ENCODE data around the gene CILP2.
A peak's percentile ranks its signal among the peaks of the same experiment; 100 is the strongest.

Gene CILP2

GRCh38 chr19:19513682-19514081, 24.4 kb upstream of the CILP2 start:
- Histone ChIP-seq H3K4me3 (ENCODE audit: low read depth, low read length) (no peak overlapping the region), H2AFZ (no peak overlapping the region), H3K4me2 (ENCODE audit: low read length) (peak overlapping the region; percentile 35), H3K27me3 (ENCODE audit: control insufficient read depth, insufficient read depth, low read length) (no peaks in the 10 kb centered on the region), H3K9ac (no peak overlapping the region), H3K27ac (no peak overlapping the region), H3K79me2 (peaks cover 23% of the 10 kb centered on the region), H3K4me1 (peaks cover 10% of the 10 kb centered on the region), H3K9me3 (ENCODE audit: control insufficient read depth, low read length) (no peaks in the 10 kb centered on the region), H3K36me3 (ENCODE audit: control insufficient read depth, insufficient read depth, low read length) (no peaks in the 10 kb centered on the region)
- no peak for TF ChIP-seq CTCF (IDR thresholded peaks at IDR 0.05)

DNA sequence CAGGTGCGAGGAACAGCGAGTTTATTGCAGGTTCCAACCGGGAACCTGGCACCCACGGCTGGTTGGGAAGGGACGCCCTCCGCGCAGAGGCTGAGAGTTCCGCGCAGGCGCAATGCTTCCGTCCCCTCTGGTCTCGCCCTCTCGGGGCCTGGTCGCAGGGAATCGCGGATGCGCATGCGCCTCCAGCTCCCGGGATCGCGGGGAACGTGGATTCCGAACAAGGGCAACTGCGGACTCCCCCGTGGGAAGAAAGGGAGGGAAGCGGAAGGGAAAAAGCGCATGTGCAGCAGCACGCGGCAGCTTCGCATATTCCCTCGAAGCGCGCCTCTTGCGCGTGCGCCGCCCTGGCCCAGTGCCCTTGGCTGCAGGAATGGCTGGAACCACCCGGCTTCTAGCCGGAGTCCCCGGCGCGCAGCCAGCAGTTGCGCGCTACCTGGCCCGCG, 23.8 kb upstream of the CILP2 start:
- H3K9ac ChIP-seq: no peak overlapping the region
- H3K27ac ChIP-seq: no peak overlapping the region
- peaks cover 10% of the 10 kb centered on the region for H3K4me1 ChIP-seq
- H3K79me2 ChIP-seq: peaks cover 26% of the 10 kb centered on the region
- H2AFZ ChIP-seq: no peak overlapping the region
- TF ChIP-seq CTCF (IDR thresholded peaks at IDR 0.05): no peak
- no peak overlapping the region for H3K4me3 ChIP-seq (ENCODE audit: low read depth, low read length)
- H3K36me3 ChIP-seq (ENCODE audit: control insufficient read depth, insufficient read depth, low read length): no peaks in the 10 kb centered on the region
- no peaks in the 10 kb centered on the region for H3K9me3 ChIP-seq (ENCODE audit: control insufficient read depth, low read length)
- H3K27me3 ChIP-seq (ENCODE audit: control insufficient read depth, insufficient read depth, low read length): no peaks in the 10 kb centered on the region
- H3K4me2 ChIP-seq (ENCODE audit: low read length): peak overlapping the region; percentile 35

GRCh38 chr19:19514881-19515641, 23.0 kb upstream of the CILP2 start, which contains the start of gene TSSK6:
TSS of gene TSSK6 (minus strand) at chr19:19515548. CDS start at chr19:19515427, 121 bp downstream.
- Histone ChIP-seq H3K4me3 (ENCODE audit: low read depth, low read length) (peak within 1 kb of the TSS; percentile 82), H2AFZ (peak within 1 kb of the TSS; percentile 92), H3K36me3 (ENCODE audit: control insufficient read depth, insufficient read depth, low read length) (no peaks in the 10 kb centered on the region), H3K79me2 (peaks cover 32% of the 10 kb centered on the region), H3K27ac (peak within 1 kb of the TSS; percentile 78), H3K4me1 (peaks cover 10% of the 10 kb centered on the region), H3K9me3 (ENCODE audit: control insufficient read depth, low read length) (no peaks in the 10 kb centered on the region), H3K4me2 (ENCODE audit: low read length) (peak within 1 kb of the TSS; percentile 82), H3K9ac (peak within 1 kb of the TSS; percentile 83), H3K27me3 (ENCODE audit: control insufficient read depth, insufficient read depth, low read length) (no peaks in the 10 kb centered on the region)
- no peak for TF ChIP-seq CTCF (IDR thresholded peaks at IDR 0.05)

GRCh38 chr19:19515642-19516519, 22.2 kb upstream of the CILP2 start, which contains the start of gene NDUFA13:
TSS of gene NDUFA13 (plus strand) at chr19:19516225. CDS start at chr19:19516239, 14 bp downstream.
- Histone ChIP-seq H3K36me3 (ENCODE audit: control insufficient read depth, insufficient read depth, low read length) (no peaks in the 10 kb centered on the region), H3K27me3 (ENCODE audit: control insufficient read depth, insufficient read depth, low read length) (no peaks in the 10 kb centered on the region), H3K4me2 (ENCODE audit: low read length) (peak within 1 kb of the TSS; percentile 82), H3K9me3 (ENCODE audit: control insufficient read depth, low read length) (no peaks in the 10 kb centered on the region), H3K9ac (peak within 1 kb of the TSS; percentile 83), H3K4me3 (ENCODE audit: low read depth, low read length) (peak within 1 kb of the TSS; percentile 82), H3K79me2 (peaks cover 39% of the 10 kb centered on the region), H3K27ac (peak within 1 kb of the TSS; percentile 78), H3K4me1 (peaks cover 10% of the 10 kb centered on the region), H2AFZ (peak within 1 kb of the TSS; percentile 92)
- TF ChIP-seq CTCF (IDR thresholded peaks at IDR 0.05): no peak

All from parathyroid adenoma (tissue), 2 donors.